Astrocyte (in vitro differentiated cells and primary cell): ENCODE measurements around the gene SEMA4D. TPM values are rescaled to one million over a fixed set of nuclear protein-coding genes. Genes with fewer than 3 reads are reported as not detected.

Source experiments
- DNase-seq: peaks from one replicate; pipeline ENCODE4 v3.0.0-alpha.2; 2010; ENCODE audit warnings: low read depth
- FAIRE-seq: peaks from 2 replicates; lab custom pipeline; 2011; peaks lifted over from hg19 to GRCh38; lab: Jason Lieb, UNC
- H2AFZ ChIP-seq: 2 replicates; pipeline ENCODE4 v1.6.0; 2012; ENCODE audit warnings: low read depth, low read length, inconsistent platforms
- H3K27ac ChIP-seq: 2 replicates; pipeline ENCODE4 v1.5.1; 2011; ENCODE audit warnings: low read depth, low read length, inconsistent platforms
- H3K27me3 ChIP-seq: 2 replicates; pipeline ENCODE4 v1.6.0; 2011; ENCODE audit warnings: low read length, inconsistent platforms; ENCODE audit not compliant: insufficient read depth
- H3K36me3 ChIP-seq: 2 replicates; pipeline ENCODE4 v1.5.1; 2011; ENCODE audit warnings: low read length, inconsistent platforms; ENCODE audit not compliant: insufficient read depth
- H3K4me1 ChIP-seq: 2 replicates; pipeline ENCODE4 v1.5.1; 2011; ENCODE audit warnings: low read length, inconsistent platforms; ENCODE audit not compliant: insufficient read depth
- H3K4me2 ChIP-seq: 2 replicates; pipeline ENCODE4 v1.6.0; 2012; ENCODE audit warnings: low read length, inconsistent platforms
- H3K4me3 ChIP-seq: 2 replicates; pipeline ENCODE4 v1.5.1; 2011; ENCODE audit warnings: low read depth, mild to moderate bottlenecking, low read length, inconsistent platforms; ENCODE audit not compliant: insufficient read depth
- H3K79me2 ChIP-seq: 2 replicates; pipeline ENCODE4 v1.6.0; 2012; ENCODE audit warnings: mild to moderate bottlenecking, low read length, inconsistent platforms; ENCODE audit not compliant: insufficient read depth
- H3K9ac ChIP-seq: 2 replicates; pipeline ENCODE4 v1.6.0; 2012; ENCODE audit warnings: mild to moderate bottlenecking, low read length, inconsistent platforms
- H3K9me3 ChIP-seq: 2 replicates; pipeline ENCODE4 v1.5.1; 2012; ENCODE audit warnings: low read depth, mild to moderate bottlenecking, low read length, inconsistent platforms; ENCODE audit not compliant: insufficient read depth
- H4K20me1 ChIP-seq: 2 replicates; pipeline ENCODE4 v1.6.0; 2012; ENCODE audit warnings: low read length, inconsistent platforms; ENCODE audit not compliant: insufficient read depth
- H3K27ac Mint-ChIP-seq: one replicate; pipeline ENCODE4 v1.8.0; 2021; ENCODE audit warnings: mild to moderate bottlenecking, mixed read lengths; ENCODE audit not compliant: unreplicated experiment
- H3K27me3 Mint-ChIP-seq: one replicate; pipeline ENCODE4 v1.8.0; 2021; ENCODE audit warnings: low read depth, mixed read lengths; ENCODE audit not compliant: unreplicated experiment
- H3K36me3 Mint-ChIP-seq: one replicate; pipeline ENCODE4 v1.8.0; 2021; ENCODE audit warnings: low read depth, mixed read lengths; ENCODE audit not compliant: unreplicated experiment
- H3K4me1 Mint-ChIP-seq: one replicate; pipeline ENCODE4 v1.8.0; 2021; ENCODE audit warnings: low read depth, mixed read lengths; ENCODE audit not compliant: unreplicated experiment
- H3K4me3 Mint-ChIP-seq: one replicate; pipeline ENCODE4 v1.8.0; 2021; ENCODE audit warnings: mild to moderate bottlenecking, moderate library complexity, mixed read lengths; ENCODE audit not compliant: unreplicated experiment
- H3K9me3 Mint-ChIP-seq: one replicate; pipeline ENCODE4 v1.8.0; 2021; ENCODE audit warnings: mild to moderate bottlenecking, mixed read lengths; ENCODE audit not compliant: unreplicated experiment
- CTCF ChIP-seq: IDR thresholded peaks from 2 replicates; pipeline ENCODE4 v1.5.1; 2011; ENCODE audit warnings: low read depth, mild to moderate bottlenecking, inconsistent platforms, low read length, moderate library complexity; ENCODE audit not compliant: insufficient read depth
- EZH2 ChIP-seq: IDR thresholded peaks from 2 replicates; pipeline ENCODE4 v1.6.1; 2012; ENCODE audit warnings: mild to moderate bottlenecking, low read length, inconsistent platforms; ENCODE audit not compliant: insufficient read depth
- total RNA-seq: library from RNA; stranded (reverse); gene quantifications from 2 replicates; pipeline ENCODE4 v1.2.1, GENCODE V29; 2021

The SEMA4D gene
- total RNA-seq, 1 donor from 2014 or later, result 6.2 TPM

GRCh38 chr9:89477384-89477783 is 20.5 kb downstream of the SEMA4D start:
- no peak for DNase-seq
- Histone ChIP-seq H3K4me1 (peaks cover 13% of the 10 kb centered on the region), H3K4me3 (no peak overlapping the region), H3K27me3 (no peaks in the 10 kb centered on the region), H3K4me2 (peak overlapping the region; percentile 37), H3K9me3 (no peaks in the 10 kb centered on the region), H4K20me1 (no peaks in the 10 kb centered on the region), H3K27ac (no peak overlapping the region), H3K36me3 (no peaks in the 10 kb centered on the region), H2AFZ (peak overlapping the region; percentile 1), H3K79me2 (no peaks in the 10 kb centered on the region), H3K9ac (no peak overlapping the region)
- TF ChIP-seq CTCF (no peak), EZH2 (no peak)
- Mint-ChIP-seq H3K4me1 (peaks cover 25% of the 10 kb centered on the region), H3K27me3 (no peaks in the 10 kb centered on the region), H3K27ac (no peak overlapping the region), H3K9me3 (peaks cover 2% of the 10 kb centered on the region), H3K36me3 (no peaks in the 10 kb centered on the region), H3K4me3 (no peak overlapping the region)
- FAIRE-seq, result no peak

GRCh38 chr9:89476546-89476945 is 21.4 kb downstream of the SEMA4D start:
- TF ChIP-seq EZH2, result no peak
- TF ChIP-seq CTCF, result no peak
- H3K4me2 ChIP-seq, result no peak overlapping the region
- no peak overlapping the region for H2AFZ ChIP-seq
- no peaks in the 10 kb centered on the region for H3K27me3 ChIP-seq
- H3K79me2 ChIP-seq, result no peaks in the 10 kb centered on the region
- no peaks in the 10 kb centered on the region for H4K20me1 ChIP-seq
- Mint-ChIP-seq H3K4me1 (peaks cover 25% of the 10 kb centered on the region), H3K27me3 (no peaks in the 10 kb centered on the region), H3K4me3 (no peak overlapping the region), H3K9me3 (peaks cover 2% of the 10 kb centered on the region), H3K27ac (no peak overlapping the region), H3K36me3 (no peaks in the 10 kb centered on the region)
- no peak overlapping the region for H3K27ac ChIP-seq
- no peak overlapping the region for H3K9ac ChIP-seq
- no peak for FAIRE-seq
- no peak for DNase-seq
- no peak overlapping the region for H3K4me3 ChIP-seq
- H3K36me3 ChIP-seq, result no peaks in the 10 kb centered on the region
- H3K9me3 ChIP-seq, result no peaks in the 10 kb centered on the region
- H3K4me1 ChIP-seq, result peaks cover 13% of the 10 kb centered on the region

GRCh38 chr9:89475891-89476440 is 21.9 kb downstream of the SEMA4D start:
- H3K4me3 ChIP-seq, result no peak overlapping the region
- H3K4me2 ChIP-seq, result no peak overlapping the region
- no peaks in the 10 kb centered on the region for H3K36me3 Mint-ChIP-seq
- no peak overlapping the region for H3K27ac ChIP-seq
- H3K27me3 ChIP-seq, result no peaks in the 10 kb centered on the region
- FAIRE-seq (no peak), DNase-seq (no peak)
- H3K4me3 Mint-ChIP-seq, result no peak overlapping the region
- H3K79me2 ChIP-seq, result no peaks in the 10 kb centered on the region
- H3K36me3 ChIP-seq, result no peaks in the 10 kb centered on the region
- no peaks in the 10 kb centered on the region for H3K9me3 ChIP-seq
- peaks cover 2% of the 10 kb centered on the region for H3K9me3 Mint-ChIP-seq
- no peak overlapping the region for H3K27ac Mint-ChIP-seq
- no peak overlapping the region for H3K9ac ChIP-seq
- H3K27me3 Mint-ChIP-seq, result no peaks in the 10 kb centered on the region
- H3K4me1 ChIP-seq, result peaks cover 13% of the 10 kb centered on the region
- no peaks in the 10 kb centered on the region for H4K20me1 ChIP-seq
- peaks cover 25% of the 10 kb centered on the region for H3K4me1 Mint-ChIP-seq
- TF ChIP-seq CTCF (no peak), EZH2 (no peak)
- H2AFZ ChIP-seq, result no peak overlapping the region
